GM23338 (cell line): ENCODE results near the gene SUGCT.

Experiments
- CREB1 ChIP-seq: fragments of 250-450 bp; sonication (Bioruptor Pico); IDR thresholded peaks from 2 replicates; pipeline ENCODE4 v1.5.0; 2020; ENCODE audit warnings: low read depth, mild to moderate bottlenecking, moderate library complexity
- EZH2 ChIP-seq: fragments of 200-600 bp; sonication (generic); IDR thresholded peaks from one replicate; pipeline ENCODE4 v1.8.0; 2017; ENCODE audit warnings: antibody characterized with exemption, mild to moderate bottlenecking, low read depth; ENCODE audit not compliant: unreplicated experiment
- EZH2phosphoT487 ChIP-seq: fragments of 200-600 bp; sonication (generic); IDR thresholded peaks from one replicate; pipeline ENCODE4 v1.8.1; 2018; ENCODE audit warnings: antibody characterized with exemption; ENCODE audit not compliant: unreplicated experiment
- POLR2AphosphoS5 ChIP-seq: IDR thresholded peaks from 2 replicates; pipeline ENCODE4 v1.6.1; 2016; ENCODE audit warnings: antibody characterized with exemption, low read depth
- TF ChIP-seq, protein P1 (sequence below), 2 experiments: fragments of 200-600 bp in 1 of 2; sonication (generic) in 1 of 2; conservative IDR thresholded peaks; 2 replicates each; pipeline versions ENCODE4 v1.5.1 to v1.6.1; 2016 to 2017; ENCODE audit warnings: antibody characterized with exemption in 2 of 2, low read depth in 2 of 2, mild to moderate bottlenecking in 2 of 2, moderate library complexity in 1 of 2
- TF ChIP-seq, protein P2 (sequence below): IDR thresholded peaks from one replicate; pipeline ENCODE4 v1.6.1; 2018; ENCODE audit warnings: antibody characterized with exemption; ENCODE audit not compliant: unreplicated experiment

DNA sequence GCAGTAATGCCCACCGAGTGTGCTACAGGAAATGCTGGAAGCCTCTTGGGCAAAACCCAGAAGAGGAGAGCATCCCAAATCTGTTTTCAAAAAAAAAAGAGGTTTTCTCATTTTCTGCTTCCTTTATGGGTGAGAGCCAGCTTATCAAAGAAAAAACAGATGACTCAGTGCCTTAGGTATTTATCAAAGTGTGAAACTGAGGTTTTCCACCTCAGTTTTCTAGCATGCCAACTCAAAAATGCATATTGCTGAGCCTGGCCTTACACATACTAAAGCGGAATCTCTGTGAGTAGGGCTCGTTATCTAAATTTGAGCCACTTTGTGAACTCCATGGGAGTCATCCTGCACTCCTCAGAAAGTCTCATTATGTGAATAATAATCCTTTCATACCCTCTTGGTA is 705.1 kb downstream of the SUGCT start:
- TF ChIP-seq, protein P1, sequence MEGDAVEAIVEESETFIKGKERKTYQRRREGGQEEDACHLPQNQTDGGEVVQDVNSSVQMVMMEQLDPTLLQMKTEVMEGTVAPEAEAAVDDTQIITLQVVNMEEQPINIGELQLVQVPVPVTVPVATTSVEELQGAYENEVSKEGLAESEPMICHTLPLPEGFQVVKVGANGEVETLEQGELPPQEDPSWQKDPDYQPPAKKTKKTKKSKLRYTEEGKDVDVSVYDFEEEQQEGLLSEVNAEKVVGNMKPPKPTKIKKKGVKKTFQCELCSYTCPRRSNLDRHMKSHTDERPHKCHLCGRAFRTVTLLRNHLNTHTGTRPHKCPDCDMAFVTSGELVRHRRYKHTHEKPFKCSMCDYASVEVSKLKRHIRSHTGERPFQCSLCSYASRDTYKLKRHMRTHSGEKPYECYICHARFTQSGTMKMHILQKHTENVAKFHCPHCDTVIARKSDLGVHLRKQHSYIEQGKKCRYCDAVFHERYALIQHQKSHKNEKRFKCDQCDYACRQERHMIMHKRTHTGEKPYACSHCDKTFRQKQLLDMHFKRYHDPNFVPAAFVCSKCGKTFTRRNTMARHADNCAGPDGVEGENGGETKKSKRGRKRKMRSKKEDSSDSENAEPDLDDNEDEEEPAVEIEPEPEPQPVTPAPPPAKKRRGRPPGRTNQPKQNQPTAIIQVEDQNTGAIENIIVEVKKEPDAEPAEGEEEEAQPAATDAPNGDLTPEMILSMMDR (conservative IDR thresholded peaks at IDR 0.05; ENCODE audit: low read depth in 2 of 2) = no peak
- TF ChIP-seq POLR2AphosphoS5 (no peak), EZH2phosphoT487 (no peak), CREB1 (CRISPR knock-in tag) (no peak), EZH2 (no peak)
- TF ChIP-seq, protein P2, sequence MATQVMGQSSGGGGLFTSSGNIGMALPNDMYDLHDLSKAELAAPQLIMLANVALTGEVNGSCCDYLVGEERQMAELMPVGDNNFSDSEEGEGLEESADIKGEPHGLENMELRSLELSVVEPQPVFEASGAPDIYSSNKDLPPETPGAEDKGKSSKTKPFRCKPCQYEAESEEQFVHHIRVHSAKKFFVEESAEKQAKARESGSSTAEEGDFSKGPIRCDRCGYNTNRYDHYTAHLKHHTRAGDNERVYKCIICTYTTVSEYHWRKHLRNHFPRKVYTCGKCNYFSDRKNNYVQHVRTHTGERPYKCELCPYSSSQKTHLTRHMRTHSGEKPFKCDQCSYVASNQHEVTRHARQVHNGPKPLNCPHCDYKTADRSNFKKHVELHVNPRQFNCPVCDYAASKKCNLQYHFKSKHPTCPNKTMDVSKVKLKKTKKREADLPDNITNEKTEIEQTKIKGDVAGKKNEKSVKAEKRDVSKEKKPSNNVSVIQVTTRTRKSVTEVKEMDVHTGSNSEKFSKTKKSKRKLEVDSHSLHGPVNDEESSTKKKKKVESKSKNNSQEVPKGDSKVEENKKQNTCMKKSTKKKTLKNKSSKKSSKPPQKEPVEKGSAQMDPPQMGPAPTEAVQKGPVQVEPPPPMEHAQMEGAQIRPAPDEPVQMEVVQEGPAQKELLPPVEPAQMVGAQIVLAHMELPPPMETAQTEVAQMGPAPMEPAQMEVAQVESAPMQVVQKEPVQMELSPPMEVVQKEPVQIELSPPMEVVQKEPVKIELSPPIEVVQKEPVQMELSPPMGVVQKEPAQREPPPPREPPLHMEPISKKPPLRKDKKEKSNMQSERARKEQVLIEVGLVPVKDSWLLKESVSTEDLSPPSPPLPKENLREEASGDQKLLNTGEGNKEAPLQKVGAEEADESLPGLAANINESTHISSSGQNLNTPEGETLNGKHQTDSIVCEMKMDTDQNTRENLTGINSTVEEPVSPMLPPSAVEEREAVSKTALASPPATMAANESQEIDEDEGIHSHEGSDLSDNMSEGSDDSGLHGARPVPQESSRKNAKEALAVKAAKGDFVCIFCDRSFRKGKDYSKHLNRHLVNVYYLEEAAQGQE = no peak
